Measurements from ENCODE around the gene PIK3AP1. TPM values are rescaled to one million over a fixed set of nuclear protein-coding genes. Genes with fewer than 3 reads are reported as not detected.

PIK3AP1 gene
- total and polyA plus RNA-seq, 4 donors, result 27.3 to 137 (median 50.9) TPM

- TF ChIP-seq ZBTB33 (IDR thresholded peaks at IDR 0.05) (no peak), YY1 (IDR thresholded peaks at IDR 0.05) (peak; percentile 10)
- Histone ChIP-seq H3K27me3 (ENCODE audit: control insufficient read depth in 4 of 4, insufficient read depth in 4 of 4, low read length in 3 of 4) (no peaks in the 10 kb centered on the region), H3K4me1 (ENCODE audit: control insufficient read depth in 4 of 4, insufficient read depth in 4 of 4, low read length in 3 of 4) (peaks cover 3 to 43% (median 16%) of the 10 kb centered on the region in 4 donors), H3K9me3 (ENCODE audit: control insufficient read depth in 4 of 4, low read length in 3 of 4) (no peaks in the 10 kb centered on the region), H3K27ac (ENCODE audit: low read depth in 1 of 2, low read length in 2 of 2) (peak overlapping the region; percentile 96 to 97), H3K9ac (ENCODE audit: low read depth in 1 of 2, low read length in 2 of 2) (peak overlapping the region in 1 of 2 donors; percentile 97), H3K36me3 (ENCODE audit: control insufficient read depth in 4 of 4, insufficient read depth in 3 of 4, low read depth in 1 of 4, low read length in 3 of 4) (peaks cover 0 to 5% (median 3%) of the 10 kb centered on the region in 4 donors), H3K4me3 (ENCODE audit: low read depth in 1 of 3, low read length in 3 of 3) (peak overlapping the region; percentile 71 to 99 (median 72))
- no peak for DNase-seq (ENCODE audit: low spot score)
- WGBS, result 10% methylated on average over 4 of the region's 4 CpGs
These were observed 132.2 kb downstream of the PIK3AP1 start for GRCh38 chr10:96588060-96588554.

- Histone ChIP-seq H3K4me3 (ENCODE audit: low read depth in 1 of 3, low read length in 3 of 3) (peak overlapping the region; percentile 71 to 99 (median 72)), H3K4me1 (ENCODE audit: control insufficient read depth in 4 of 4, insufficient read depth in 4 of 4, low read length in 3 of 4) (peaks cover 6 to 43% (median 16%) of the 10 kb centered on the region in 4 donors), H3K36me3 (ENCODE audit: control insufficient read depth in 4 of 4, insufficient read depth in 3 of 4, low read depth in 1 of 4, low read length in 3 of 4) (peaks cover 0 to 3% (median 0%) of the 10 kb centered on the region in 4 donors), H3K9ac (ENCODE audit: low read depth in 1 of 2, low read length in 2 of 2) (peak overlapping the region; percentile 95 to 97), H3K27me3 (ENCODE audit: control insufficient read depth in 4 of 4, insufficient read depth in 4 of 4, low read length in 3 of 4) (no peaks in the 10 kb centered on the region), H3K27ac (ENCODE audit: low read depth in 1 of 2, low read length in 2 of 2) (peak overlapping the region; percentile 96 to 97), H3K9me3 (ENCODE audit: control insufficient read depth in 4 of 4, low read length in 3 of 4) (no peaks in the 10 kb centered on the region)
- TF ChIP-seq NR2F2 (IDR thresholded peaks at IDR 0.05), result peak; percentile 27
- no peak for TF ChIP-seq GABPA (IDR thresholded peaks at IDR 0.05 in 1 of 2, conservative IDR thresholded peaks at IDR 0.05 in 1 of 2)
- TF ChIP-seq YY1 (IDR thresholded peaks at IDR 0.05), result peak; percentile 22
- DNase-seq (ENCODE audit: low spot score), result no peak
- 2% methylated on average over 25 of the region's 25 CpGs for WGBS
These were observed 132.9 kb downstream of the PIK3AP1 start for GRCh38 chr10:96587264-96588059.

- H3K4me1 ChIP-seq (ENCODE audit: control insufficient read depth in 4 of 4, insufficient read depth in 4 of 4, low read length in 3 of 4), result peaks cover 8 to 46% (median 20%) of the 10 kb centered on the region in 4 donors
- DNase-seq (ENCODE audit: low spot score), result peak; percentile 92
- no peaks in the 10 kb centered on the region for H3K36me3 ChIP-seq (ENCODE audit: control insufficient read depth in 4 of 4, insufficient read depth in 3 of 4, low read depth in 1 of 4, low read length in 3 of 4)
- WGBS, result under 1% methylated on average over 107 of the region's 107 CpGs
- H3K9me3 ChIP-seq (ENCODE audit: control insufficient read depth in 4 of 4, low read length in 3 of 4), result no peaks in the 10 kb centered on the region
- TF ChIP-seq GABPA (IDR thresholded peaks at IDR 0.05 in 1 of 2, conservative IDR thresholded peaks at IDR 0.05 in 1 of 2), result peak; percentile 71 to 85
- no peak for TF ChIP-seq FOXA1 (IDR thresholded peaks at IDR 0.05)
- TF ChIP-seq HNF4G (IDR thresholded peaks at IDR 0.05), result no peak
- TF ChIP-seq YY1 (IDR thresholded peaks at IDR 0.05), result peak; percentile 6
- H3K27me3 ChIP-seq (ENCODE audit: control insufficient read depth in 4 of 4, insufficient read depth in 4 of 4, low read length in 3 of 4), result no peaks in the 10 kb centered on the region
- peak within 1 kb of the TSS; percentile 82 to 99 (median 87) for H3K4me3 ChIP-seq (ENCODE audit: low read depth in 1 of 3, low read length in 3 of 3)
- H3K9ac ChIP-seq (ENCODE audit: low read depth in 1 of 2, low read length in 2 of 2), result peak within 1 kb of the TSS; percentile 97 to 99
- peak within 1 kb of the TSS; percentile 96 to 97 for H3K27ac ChIP-seq (ENCODE audit: low read depth in 1 of 2, low read length in 2 of 2)
These were observed 133.7 kb downstream of the PIK3AP1 start, which contains the start of gene TM9SF3 for GRCh38 chr10:96586419-96587263. Gene TM9SF3, minus strand, starts transcription at chr10:96587012. Its CDS starts 177 bp downstream, at chr10:96586835.
